Measurements from ENCODE around the gene CFAP46. TPM values are rescaled to one million over a fixed set of nuclear protein-coding genes. Genes with fewer than 3 reads are reported as not detected.

Gene CFAP46
- total and polyA plus RNA-seq, 10 of the 15 experiments (the other 5 are each of a cell fraction or from before 2014, with no cell fraction given): 0.01 to 0.18 (median 0.03) TPM; not detected in 7

- Histone ChIP-seq H3K36me3 (ENCODE audit: control insufficient read depth in 2 of 2, insufficient read depth in 2 of 2, low read length in 1 of 2) (no peaks in the 10 kb centered on the region), H3K4me1 (ENCODE audit: control insufficient read depth, insufficient read depth, low read length) (no peaks in the 10 kb centered on the region), H3K9ac (ENCODE audit: control insufficient read depth, insufficient read depth, low read length) (no peak overlapping the region), H3K27me3 (replicated peaks in 1 of 2; ENCODE audit: control insufficient read depth in 2 of 2, insufficient read depth in 2 of 2, low read length in 1 of 2) (no peaks in the 10 kb centered on the region), H3K79me2 (ENCODE audit: control insufficient read depth, insufficient read depth, low read length) (no peaks in the 10 kb centered on the region), H3K4me3 (no peak overlapping the region), H3K9me3 (replicated peaks; ENCODE audit: control insufficient read depth, insufficient read depth, low read length) (no peaks in the 10 kb centered on the region; the same call in 2 of the 3 replicates), H3K4me2 (ENCODE audit: control insufficient read depth, insufficient read depth) (no peak overlapping the region), H3K27ac (ENCODE audit: control insufficient read depth, insufficient read depth) (no peak overlapping the region), H2AFZ (ENCODE audit: control insufficient read depth, low read depth, low read length) (no peak overlapping the region), H4K20me1 (ENCODE audit: control insufficient read depth, insufficient read depth) (no peaks in the 10 kb centered on the region)
- RAD21 ChIA-PET (ENCODE audit: unreplicated experiment): no interaction called here
- in situ Hi-C loops (cut with MboI) (no loop called here), intact Hi-C loops (cut with micrococcal nuclease; ENCODE audit: unreplicated experiment) (no loop called here)
- 71% methylated on average over 27 of the region's 27 CpGs for WGBS (ENCODE audit: insufficient coverage, insufficient replicate concordance, low lambda C conversion rate, missing lambda C conversion rate)
- SMC1A ChIA-PET (ENCODE audit: uncharacterized antibody, unreplicated experiment): no interaction called here
- CTCF ChIA-PET: no interaction called here
- FAIRE-seq (no peak), DNase-seq (ENCODE audit: low read depth, low spot score) (no peak), ATAC-seq (no peak)
- POLR2A ChIA-PET: no interaction called here
- BruUV-seq (replicated peaks): no TSS peak
- TF ChIP-seq SKIL (IDR thresholded peaks at IDR 0.05; ENCODE audit: low read depth, poor library complexity, severe bottlenecking) (no peak), CREM (IDR thresholded peaks at IDR 0.05; ENCODE audit: low read depth) (no peak), RELB (IDR thresholded peaks at IDR 0.05; ENCODE audit: low read depth) (no peak), MTA3 (IDR thresholded peaks at IDR 0.05; ENCODE audit: borderline replicate concordance, low read length) (no peak), ZNF592 (IDR thresholded peaks at IDR 0.05) (no peak), TARDBP (IDR thresholded peaks at IDR 0.05; ENCODE audit: borderline replicate concordance) (no peak), E2F8 (IDR thresholded peaks at IDR 0.05; ENCODE audit: low read depth, partially characterized antibody) (no peak), NRF1 (conservative IDR thresholded peaks at IDR 0.05; ENCODE audit: low read depth, low read length) (no peak), ZNF687 (IDR thresholded peaks at IDR 0.05) (no peak)
Measured at GRCh38 chr10:132977807-132978206, 35.4 kb upstream of the CFAP46 start.
